ENCODE results near the gene MYB.
"Not testable (repeated sequence)": the region's sequence is repeated elsewhere in the genome, so short reads cannot be mapped to it uniquely, and the experiment has no call there.

MYB gene

GRCh38 chr6:135164387-135164786 lies 16.7 kb upstream of the MYB start:
- not testable (repeated sequence) for DNase-seq (ENCODE audit: low spot score)

DNA sequence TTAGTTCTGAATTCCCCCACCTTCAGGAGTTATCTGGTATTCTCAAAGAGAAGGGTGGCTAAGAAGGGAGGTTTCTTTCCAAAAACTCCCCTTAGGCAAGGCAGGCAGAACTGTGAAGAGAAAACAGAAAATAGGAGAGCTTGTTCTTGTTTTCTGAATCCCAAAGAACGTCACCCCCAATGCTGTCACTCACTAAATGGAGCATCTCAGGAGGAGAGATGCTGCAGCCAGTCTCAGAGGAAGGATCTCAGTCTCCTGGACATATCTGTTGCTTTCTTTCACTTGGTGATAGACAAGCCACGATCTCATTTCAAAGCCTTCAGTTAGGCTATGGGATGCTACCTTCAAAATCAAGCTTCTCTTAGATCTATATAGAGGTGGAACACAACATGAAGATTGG lies 16.1 kb upstream of the MYB start:
- DNase-seq (ENCODE audit: low spot score) = no peak

DNA sequence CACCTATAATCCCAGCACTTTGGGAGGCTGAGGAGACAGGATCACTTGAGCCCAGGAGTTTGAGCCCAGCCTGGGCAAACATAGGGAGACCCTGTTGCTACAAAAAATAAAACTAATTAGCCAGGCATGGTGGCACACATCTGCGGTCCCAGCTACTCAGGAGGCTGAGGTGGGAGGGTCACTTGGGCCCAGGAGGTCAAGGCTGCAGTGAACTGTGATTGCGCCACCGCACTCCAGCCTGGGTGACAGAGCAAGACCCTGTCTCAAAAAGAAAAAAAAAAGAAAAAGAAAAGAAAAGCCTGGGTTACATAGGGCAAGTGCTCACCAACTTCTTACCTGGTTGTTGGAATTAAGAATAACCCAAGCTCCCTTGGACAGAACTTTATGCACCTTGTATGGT lies 14.6 kb upstream of the MYB start:
- no peak for DNase-seq (ENCODE audit: low spot score)

GRCh38 chr6:135167617-135168016 lies 13.5 kb upstream of the MYB start:
- DNase-seq (ENCODE audit: low spot score) = no peak

DNA sequence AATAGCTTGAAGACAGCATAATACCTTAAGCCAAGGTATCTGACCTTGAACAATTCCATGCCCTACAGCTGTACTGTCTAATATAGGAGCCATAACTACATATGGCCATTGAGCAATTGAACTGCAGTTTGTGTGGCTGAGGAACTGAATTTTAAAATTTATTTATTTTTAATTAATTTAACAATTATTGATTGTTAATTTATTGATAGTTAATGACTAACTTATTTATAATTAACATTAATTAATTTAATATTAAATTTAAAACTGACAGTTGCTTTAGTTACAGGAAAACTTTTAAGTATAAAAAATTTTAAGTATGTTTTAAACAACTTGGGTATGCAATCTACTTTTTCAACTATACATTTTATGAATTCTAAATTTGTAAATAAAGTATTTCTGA lies 12.3 kb upstream of the MYB start:
- no peak for DNase-seq (ENCODE audit: low spot score)

DNA sequence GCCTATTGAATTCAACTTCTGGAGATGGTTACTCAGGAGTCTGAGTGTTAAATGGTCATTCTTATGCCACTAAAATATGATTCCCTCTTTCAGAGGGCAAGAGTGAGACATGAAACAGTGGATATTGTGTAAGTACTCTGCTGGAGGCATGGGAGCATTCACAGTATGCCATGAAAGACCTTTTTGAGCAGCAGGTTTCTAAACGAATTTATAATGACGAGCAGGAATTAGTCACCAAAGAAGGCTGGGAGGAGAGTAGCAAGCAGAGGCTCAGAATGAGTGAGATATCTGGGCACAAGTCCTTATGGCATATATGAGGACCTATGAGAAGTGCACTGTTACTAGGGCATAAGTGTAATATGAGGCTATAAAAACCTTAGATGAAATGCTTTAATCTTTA lies 10.9 kb upstream of the MYB start:
- no peak for DNase-seq (ENCODE audit: low spot score)

- no peak for DNase-seq (ENCODE audit: low spot score)
Measured at GRCh38 chr6:135170849-135171248, 10.3 kb upstream of the MYB start.

DNA sequence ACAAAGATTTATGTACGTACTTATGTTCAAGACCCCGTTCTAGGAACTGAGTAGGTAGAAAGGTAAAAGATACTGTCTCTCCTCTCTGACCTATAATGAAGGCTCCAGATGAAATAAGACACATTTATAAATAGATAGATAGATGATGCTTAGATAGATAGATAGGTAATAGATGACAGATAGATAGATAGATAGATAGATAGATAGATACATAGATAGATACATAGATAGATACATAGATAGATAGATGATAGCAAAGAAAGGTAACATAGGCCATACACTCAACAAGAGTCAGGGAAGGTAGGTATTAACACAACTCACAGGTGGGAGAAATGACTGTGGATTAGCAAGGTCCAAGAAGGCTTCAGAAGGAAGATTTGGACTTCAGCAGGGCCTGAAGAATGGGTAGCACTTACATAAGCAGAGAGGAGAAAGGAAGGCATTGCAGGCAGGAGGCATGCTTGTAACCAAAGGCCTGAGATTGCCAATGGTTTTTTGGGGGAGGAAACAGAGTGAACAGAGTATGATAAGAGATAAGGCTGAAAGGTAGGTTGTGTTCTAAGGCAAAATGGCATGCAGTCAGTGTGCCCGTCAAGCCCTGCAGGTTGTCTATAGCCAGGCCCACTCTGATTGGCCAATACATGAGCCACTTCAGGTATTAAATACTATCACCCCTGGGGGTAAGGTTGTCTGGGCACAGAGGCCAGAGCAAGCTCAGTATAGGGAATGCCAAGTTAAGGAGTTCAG lies 7.7 kb upstream of the MYB start:
- no peak for DNase-seq (ENCODE audit: low spot score)

DNA sequence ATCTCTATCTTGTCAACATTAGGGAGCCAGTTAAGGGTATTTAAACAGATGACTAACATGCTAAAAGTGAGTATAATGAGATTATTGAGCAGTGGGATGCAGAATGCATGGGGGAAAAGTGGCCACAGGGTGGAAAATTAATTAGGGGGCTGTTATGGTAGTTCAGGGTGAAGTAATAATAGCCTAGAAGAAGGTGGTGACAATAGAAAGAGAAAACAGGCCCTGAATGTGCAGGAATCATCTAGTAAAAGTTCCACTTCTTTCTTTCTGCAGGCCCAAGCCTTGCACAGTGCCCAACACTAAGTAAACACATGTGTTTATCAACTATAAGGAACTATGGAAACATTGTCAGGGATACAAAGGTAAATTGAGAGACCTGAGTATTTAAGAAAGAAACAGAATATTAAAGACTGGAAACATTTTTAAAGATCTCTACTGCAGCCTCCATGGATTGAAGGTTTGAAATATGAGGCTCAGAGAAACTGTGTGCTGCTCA lies 7.1 kb upstream of the MYB start:
- no peak for DNase-seq (ENCODE audit: low spot score)

DNA sequence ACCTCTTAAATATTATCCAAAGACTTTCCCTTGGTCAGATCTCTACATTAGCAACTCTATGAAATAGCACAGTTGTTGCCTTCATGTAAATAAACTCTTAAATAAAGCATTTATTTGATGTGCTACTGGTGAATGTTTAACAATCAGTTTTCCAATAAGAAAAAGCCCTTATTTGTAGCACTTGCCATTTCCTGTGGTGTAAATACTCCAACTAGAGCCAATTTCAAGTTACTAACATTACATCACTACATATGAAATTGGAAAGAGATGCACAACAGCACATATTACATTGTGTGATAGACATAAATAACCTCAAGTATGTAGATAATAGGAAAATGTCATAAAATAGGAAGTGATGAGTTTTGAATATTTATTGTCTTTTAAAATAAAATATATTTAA lies 5.0 kb upstream of the MYB start:
- no peak for DNase-seq (ENCODE audit: low spot score)

- DNase-seq (ENCODE audit: low spot score) = no peak
Measured at GRCh38 chr6:135176464-135176863, 4.6 kb upstream of the MYB start.

DNA sequence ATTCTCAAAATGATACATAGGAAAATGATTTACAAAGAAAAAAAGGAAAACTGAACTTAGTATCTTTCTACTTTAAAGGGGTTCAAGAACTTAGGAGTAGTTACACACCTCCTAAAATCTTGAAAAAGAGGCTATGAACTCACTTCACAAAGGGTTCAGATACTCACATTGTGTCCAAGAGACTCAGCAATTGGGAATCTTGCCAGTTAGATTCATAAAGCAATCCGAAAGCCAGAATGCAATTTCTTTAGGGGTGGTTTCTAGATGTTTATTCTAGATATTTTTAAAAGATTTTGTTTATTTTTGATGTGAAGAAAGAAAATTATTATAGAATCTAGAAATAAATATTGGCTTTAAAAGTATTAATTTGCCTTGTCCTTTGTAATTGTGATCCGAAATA lies 1.7 kb upstream of the MYB start:
- DNase-seq (ENCODE audit: low spot score) = no peak

- DNase-seq (ENCODE audit: low spot score) = peak; percentile 50
Measured at GRCh38 chr6:135179920-135180541, 1.1 kb upstream of the MYB start.

DNA sequence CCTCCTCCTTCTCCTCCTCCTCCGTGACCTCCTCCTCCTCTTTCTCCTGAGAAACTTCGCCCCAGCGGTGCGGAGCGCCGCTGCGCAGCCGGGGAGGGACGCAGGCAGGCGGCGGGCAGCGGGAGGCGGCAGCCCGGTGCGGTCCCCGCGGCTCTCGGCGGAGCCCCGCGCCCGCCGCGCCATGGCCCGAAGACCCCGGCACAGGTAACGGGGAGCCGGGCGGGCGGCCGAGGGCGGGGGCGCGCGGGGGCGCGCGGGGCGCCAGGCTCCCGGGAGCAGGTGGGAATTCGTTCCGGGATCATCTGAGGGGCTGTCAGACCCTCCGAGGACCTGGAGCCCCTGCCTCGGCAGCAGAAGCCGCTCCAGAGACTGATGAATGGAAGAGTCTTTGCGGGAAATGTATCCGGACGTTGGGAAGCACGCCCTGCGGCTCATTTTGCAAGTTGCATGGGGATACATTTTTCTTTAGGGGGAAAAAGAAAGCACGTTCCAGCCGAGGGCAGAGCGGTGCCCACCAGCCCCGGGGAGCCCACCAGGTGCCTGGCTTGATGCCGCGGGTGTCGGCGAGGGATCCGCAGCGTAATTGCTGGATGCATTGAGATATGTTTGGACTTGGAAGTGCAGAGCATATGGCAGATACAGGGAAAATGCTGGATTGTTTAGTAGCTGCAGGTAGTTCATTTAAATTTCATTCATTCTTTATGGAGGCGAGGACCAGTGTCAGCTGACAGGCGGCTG lies 394 bp downstream of the MYB start:
- no peak for DNase-seq (ENCODE audit: low spot score)

DNA sequence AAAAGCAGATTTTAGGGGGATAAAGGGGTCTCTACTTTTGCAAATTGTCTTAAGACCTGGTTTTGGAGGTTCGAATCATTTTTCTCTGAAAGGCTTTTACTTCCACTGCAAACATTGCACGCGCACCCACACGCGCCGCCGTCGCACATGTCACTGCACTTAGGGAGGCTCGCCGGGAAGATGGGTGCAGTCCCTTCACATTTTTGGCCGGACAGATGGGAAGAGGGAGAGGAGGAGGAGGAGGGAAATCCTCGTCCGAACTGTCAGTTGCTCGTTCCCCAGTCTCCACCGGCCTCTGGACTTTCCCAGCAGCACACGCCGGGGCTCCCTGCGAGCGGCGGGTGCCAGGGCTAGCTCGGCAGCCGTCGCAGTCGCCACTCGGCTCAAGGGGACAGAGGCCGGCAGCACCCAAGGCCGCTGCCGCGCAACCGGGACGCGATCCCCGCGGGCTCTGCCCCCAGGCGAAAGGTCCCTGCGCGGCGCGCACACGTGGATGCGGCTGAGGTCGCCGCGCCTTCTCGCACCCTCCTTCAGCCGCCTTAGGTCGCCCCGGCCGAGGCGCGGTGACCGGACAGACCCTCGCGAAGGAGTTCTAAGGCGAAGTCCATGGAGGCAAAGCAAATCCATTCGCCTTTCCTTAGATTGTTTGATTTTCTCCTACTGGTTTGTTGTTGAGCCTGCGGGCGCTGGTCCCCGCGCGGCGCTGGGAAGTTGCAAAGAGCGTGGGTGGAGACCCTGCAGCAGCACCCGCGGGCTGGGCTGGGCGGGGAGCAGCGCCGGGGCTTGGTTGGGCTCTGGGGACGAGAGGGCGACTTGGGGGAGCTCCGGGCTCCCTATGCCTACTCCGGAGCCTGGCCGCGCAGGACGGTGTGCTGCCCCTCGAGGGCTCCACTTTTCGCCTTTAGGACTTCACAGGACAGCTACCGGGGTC lies 1.2 kb downstream of the MYB start:
- no peak for DNase-seq (ENCODE audit: low spot score)

DNA sequence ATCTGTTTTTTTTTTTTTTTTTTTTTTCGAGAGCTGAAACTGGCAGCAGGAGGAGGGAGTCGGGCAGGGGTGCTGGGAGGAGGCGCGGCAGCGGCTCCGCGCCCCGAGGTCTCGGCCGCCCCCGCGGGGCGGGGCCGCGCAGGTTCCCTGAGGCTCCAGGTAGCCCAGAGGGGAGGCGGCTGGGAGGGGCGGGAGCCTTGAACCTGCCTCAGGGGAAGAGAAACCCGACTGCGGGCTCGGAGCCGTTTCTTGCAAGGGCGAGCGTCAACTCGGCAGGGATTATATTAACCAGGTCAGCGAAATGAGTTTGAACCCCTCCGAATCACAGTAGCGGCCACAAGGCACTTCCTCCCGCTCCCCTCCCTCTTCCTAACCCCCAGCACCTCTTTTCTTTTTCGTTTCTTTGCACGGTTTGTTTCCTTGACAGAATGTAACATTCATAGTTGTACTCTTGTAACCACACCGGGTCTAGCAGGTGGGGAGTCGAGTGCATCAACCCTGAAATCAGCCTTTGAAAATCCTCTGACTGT lies 2.0 kb downstream of the MYB start:
- DNase-seq (ENCODE audit: low spot score) = no peak

GRCh38 chr6:135183532-135184440 lies 2.7 kb downstream of the MYB start:
- DNase-seq (ENCODE audit: low spot score) = no peak

GRCh38 chr6:135185483-135185882 lies 4.4 kb downstream of the MYB start:
- no peak for DNase-seq (ENCODE audit: low spot score)

GRCh38 chr6:135186255-135186654 lies 5.1 kb downstream of the MYB start:
- DNase-seq (ENCODE audit: low spot score) = no peak

GRCh38 chr6:135187372-135187771 lies 6.3 kb downstream of the MYB start:
- no peak for DNase-seq (ENCODE audit: low spot score)

GRCh38 chr6:135188718-135189117 lies 7.6 kb downstream of the MYB start:
- DNase-seq (ENCODE audit: low spot score) = no peak
